Endothelial cell of umbilical vein (primary cell): ENCODE measurements around the gene NCOA3. TPM values are rescaled to one million over a fixed set of nuclear protein-coding genes. Genes with fewer than 3 reads are reported as not detected.

Experiments
- BruUV-seq: library from RNA; stranded (reverse); fragments of 400-500 nt; replicated peaks from 2 replicates; lab custom pipeline; 2021; lab: Mats Ljungman, UMichigan
- CTCF ChIA-PET: fragments of 300-600, 350-600 bp; sonication (Branson Sonifier 250); formaldehyde crosslinking; loops from one replicate; lab custom pipeline; 2021; ENCODE audit warnings: antibody characterized with exemption, inconsistent platforms; lab: Charles Lee
- POLR2A ChIA-PET: fragments of 300-600, 350-600 bp; sonication (Branson Sonifier 250); formaldehyde crosslinking; loops from one replicate; lab custom pipeline; 2021; ENCODE audit warnings: antibody characterized with exemption, inconsistent platforms; lab: Charles Lee
- DNase-seq: peaks from one replicate; pipeline ENCODE4 v3.0.0-alpha.2; 2011; ENCODE audit warnings: low read depth, low spot score
- FAIRE-seq: peaks from 2 replicates; lab custom pipeline; 2011; peaks lifted over from hg19 to GRCh38; lab: Jason Lieb, UNC
- H2AFZ ChIP-seq: 2 replicates; pipeline ENCODE4 v1.6.0; 2012; ENCODE audit warnings: low read depth, low read length, control low read depth, inconsistent platforms
- H3K27ac ChIP-seq: 2 replicates; pipeline ENCODE4 v1.5.1; 2011; ENCODE audit warnings: low read depth, mild to moderate bottlenecking, control low read depth, low read length, moderate library complexity; ENCODE audit not compliant: insufficient read depth
- H3K27me3 ChIP-seq, 2 experiments: 2 replicates each; pipeline versions ENCODE4 v1.6.0 to v1.6.1; 2011; ENCODE audit warnings: low read length in 2 of 2, mixed read lengths in 1 of 2; ENCODE audit not compliant: control insufficient read depth in 2 of 2, insufficient read depth in 2 of 2
- H3K36me3 ChIP-seq, 2 experiments: 2 replicates in 1 of 2; 3 replicates in 1 of 2; pipeline ENCODE4 v1.5.1; 2011; ENCODE audit warnings: low read length in 2 of 2, mild to moderate bottlenecking in 1 of 2, moderate library complexity in 1 of 2; ENCODE audit not compliant: control insufficient read depth in 2 of 2, insufficient read depth in 2 of 2; ENCODE audit errors: extremely low read depth in 1 of 2
- H3K4me1 ChIP-seq: 3 replicates; pipeline ENCODE4 v1.5.1; 2011; ENCODE audit warnings: mild to moderate bottlenecking, low read length; ENCODE audit not compliant: control insufficient read depth, insufficient read depth; ENCODE audit errors: extremely low read depth
- H3K4me2 ChIP-seq: 2 replicates; pipeline ENCODE4 v1.6.1; 2011; ENCODE audit warnings: low read length, control low read depth, mixed read lengths; ENCODE audit not compliant: insufficient read depth
- H3K4me3 ChIP-seq, 3 experiments: fragments of 200-600 bp in 1 of 3; sonication (generic), shearing (Covaris generic) in 1 of 3; replicated peaks in 1 of 3; 2 replicates each; pipeline ENCODE4 v1.5.1; 2011 to 2016; ENCODE audit warnings: control low read depth in 3 of 3, low read length in 3 of 3, mild to moderate bottlenecking in 2 of 3, inconsistent platforms in 1 of 3, low read depth in 1 of 3, moderate library complexity in 1 of 3; ENCODE audit not compliant: insufficient read depth in 1 of 3
- H3K79me2 ChIP-seq: 2 replicates; pipeline ENCODE4 v1.6.0; 2012; ENCODE audit warnings: low read length, inconsistent platforms; ENCODE audit not compliant: control insufficient read depth, insufficient read depth
- H3K9ac ChIP-seq: replicated peaks from 2 replicates; pipeline ENCODE3; 2011; ENCODE audit warnings: low read length, control low read depth; ENCODE audit not compliant: insufficient read depth; ENCODE audit errors: extremely low read depth
- H3K9me1 ChIP-seq: replicated peaks from 3 replicates; pipeline ENCODE4 v1.6.0; 2011; ENCODE audit warnings: mild to moderate bottlenecking, low read length; ENCODE audit not compliant: control insufficient read depth, insufficient read depth; ENCODE audit errors: extremely low read depth
- H3K9me3 ChIP-seq: replicated peaks from 2 replicates; pipeline ENCODE4 v1.5.1; 2012; ENCODE audit warnings: low read length, inconsistent platforms; ENCODE audit not compliant: control insufficient read depth, insufficient read depth
- H4K20me1 ChIP-seq: replicated peaks from 2 replicates; pipeline ENCODE3; 2011; ENCODE audit warnings: mild to moderate bottlenecking, low read length; ENCODE audit not compliant: control insufficient read depth, insufficient read depth; ENCODE audit errors: extremely low read depth
- CTCF ChIP-seq, 2 donors: IDR thresholded peaks; 1 replicate in 1 of 2; 2 replicates in 1 of 2; pipeline ENCODE4 v1.5.1; 2011; ENCODE audit warnings: low read length in 2 of 2, mild to moderate bottlenecking in 2 of 2, moderate library complexity in 2 of 2, control low read depth in 1 of 2, inconsistent platforms in 1 of 2, low read depth in 1 of 2; ENCODE audit not compliant: insufficient read depth in 1 of 2; ENCODE audit errors: extremely low read depth in 1 of 2
- EZH2 ChIP-seq: IDR thresholded peaks from 2 replicates; pipeline ENCODE4 v1.6.1; 2012; ENCODE audit warnings: borderline replicate concordance, low read depth, mild to moderate bottlenecking, moderate library complexity, low read length, inconsistent platforms; ENCODE audit not compliant: severe bottlenecking
- FOS ChIP-seq: IDR thresholded peaks from 2 replicates; pipeline ENCODE4 v1.6.1; 2011; ENCODE audit warnings: mild to moderate bottlenecking, low read length, moderate library complexity, borderline replicate concordance; ENCODE audit not compliant: insufficient read depth
- GATA2 ChIP-seq: IDR thresholded peaks from 2 replicates; pipeline ENCODE4 v1.7.0; 2011; ENCODE audit warnings: low read depth, mild to moderate bottlenecking, moderate library complexity, mixed read lengths, low read length; ENCODE audit not compliant: insufficient read length, insufficient read depth
- JUN ChIP-seq: IDR thresholded peaks from 2 replicates; pipeline ENCODE4 v1.6.1; 2011; ENCODE audit warnings: borderline replicate concordance, low read depth; ENCODE audit not compliant: insufficient read length, insufficient read depth
- MAX ChIP-seq: IDR thresholded peaks from 2 replicates; pipeline ENCODE4 v1.6.1; 2011; ENCODE audit not compliant: insufficient read depth, insufficient read length
- MYC ChIP-seq: IDR thresholded peaks from one replicate; pipeline ENCODE4 v1.6.1; 2011; ENCODE audit warnings: mild to moderate bottlenecking, low read depth, low read length
- POLR2A ChIP-seq: IDR thresholded peaks from 2 replicates; pipeline ENCODE4 v1.6.1; 2012; ENCODE audit warnings: low read depth, mild to moderate bottlenecking, control low read depth, low read length
- POLR2AphosphoS5 ChIP-seq: IDR thresholded peaks from 2 replicates; pipeline ENCODE4 v1.6.1; 2012; ENCODE audit warnings: low read depth, mild to moderate bottlenecking, control low read depth, low read length, moderate library complexity; ENCODE audit not compliant: insufficient read depth
- dilution Hi-C: fragments of 300-500 bp; cut with MboI; formaldehyde crosslinking; loops from one replicate; pipeline ENCODE4 v1.15.0; 2019; ENCODE audit warnings: low sequenced_read_pairs; ENCODE audit not compliant: extremely low pct_ligation_motif_present
- intact Hi-C: fragments of 100-400 bp; cut with micrococcal nuclease; formaldehyde crosslinking; loops from one replicate; pipeline ENCODE4 v1.10.0; 2022
- polyA plus RNA-seq, 4 experiments: library from polyadenylated mRNA; depleted of rRNA in 3 of 4; stranded (reverse) in 3 of 4; unstranded in 1 of 4; fragments of >200 nt; gene quantifications; 2 replicates each; pipeline versions ENCODE4 v1.2.1 to v1.2.3, GENCODE V29; 2011 to 2012; ENCODE audit warnings: missing spikeins in 1 of 4
- total RNA-seq: library from RNA; stranded (reverse); gene quantifications from 2 replicates; pipeline ENCODE4 v1.2.3, GENCODE V29; 2021

Gene NCOA3
- total and polyA plus RNA-seq, 2 donors (not counting 3 experiments of a cell fraction or from before 2014, with no cell fraction given): 12.0 to 35.6 TPM

- H2AFZ ChIP-seq: no peak overlapping the region
- H3K4me2 ChIP-seq: no peak overlapping the region
- H3K9ac ChIP-seq: no peak overlapping the region
- H3K79me2 ChIP-seq: peaks cover 18% of the 10 kb centered on the region
- TF ChIP-seq POLR2AphosphoS5: no peak
- TF ChIP-seq MYC: no peak
- TF ChIP-seq JUN: no peak
- no peak for TF ChIP-seq EZH2
- TF ChIP-seq MAX: no peak
- no peak for TF ChIP-seq POLR2A
- no peak for TF ChIP-seq FOS
- TF ChIP-seq CTCF (IDR thresholded peaks at IDR 0.05; ENCODE audit: extremely low read depth in 1 of 2, insufficient read depth in 1 of 2, low read depth in 1 of 2, low read length in 2 of 2): no peak
- no peak for TF ChIP-seq GATA2
- DNase-seq: no peak
- dilution Hi-C loops (no loop called here), intact Hi-C loops (no loop called here)
- no peaks in the 10 kb centered on the region for H3K9me3 ChIP-seq
- no TSS peak for BruUV-seq
- no peaks in the 10 kb centered on the region for H3K9me1 ChIP-seq
- ChIA-PET POLR2A (interaction anchor here (0.5 kb wide), 1 partner anchor 8 kb away, joined by 7 read pairs; no protein-coding TSS in a partner anchor), CTCF (no interaction called here)
- no peak overlapping the region for H3K4me3 ChIP-seq
- no peak for FAIRE-seq
- no peaks in the 10 kb centered on the region for H3K36me3 ChIP-seq
- H3K27me3 ChIP-seq: no peaks in the 10 kb centered on the region
- peaks cover 17% of the 10 kb centered on the region for H3K4me1 ChIP-seq
- no peak overlapping the region for H3K27ac ChIP-seq
- no peaks in the 10 kb centered on the region for H4K20me1 ChIP-seq
These were observed 3.1 kb upstream of the NCOA3 start for GRCh38 chr20:47498606-47499005.
